Keratinocyte (primary cell): ENCODE data around the gene TMUB1. TPM values are rescaled to one million over a fixed set of nuclear protein-coding genes. Genes with fewer than 3 reads are reported as not detected.

Source experiments
- DNase-seq: peaks from one replicate; pipeline ENCODE4 v3.0.0-alpha.2; 2011; ENCODE audit warnings: low read depth, missing footprints, low spot score
- FAIRE-seq: peaks from 2 replicates; lab custom pipeline; 2011; peaks lifted over from hg19 to GRCh38; lab: Jason Lieb, UNC
- H2AFZ ChIP-seq: 2 replicates; pipeline ENCODE4 v1.6.0; 2012; ENCODE audit warnings: low read length, control low read depth, inconsistent platforms; ENCODE audit not compliant: control insufficient read depth
- H3K27ac ChIP-seq: 2 replicates; pipeline ENCODE4 v1.5.1; 2011; ENCODE audit warnings: low read length; ENCODE audit not compliant: control insufficient read depth, insufficient read depth
- H3K27me3 ChIP-seq: 3 replicates; pipeline ENCODE4 v1.6.0; 2011; ENCODE audit warnings: low read length; ENCODE audit not compliant: control insufficient read depth, insufficient read depth; ENCODE audit errors: extremely low read depth
- H3K36me3 ChIP-seq, 2 experiments: 2 replicates in 1 of 2; 3 replicates in 1 of 2; pipeline ENCODE4 v1.5.1; 2011; ENCODE audit warnings: low read length in 2 of 2, mild to moderate bottlenecking in 1 of 2; ENCODE audit not compliant: control insufficient read depth in 2 of 2, insufficient read depth in 2 of 2; ENCODE audit errors: extremely low read depth in 1 of 2
- H3K4me1 ChIP-seq: 3 replicates; pipeline ENCODE4 v1.5.1; 2011; ENCODE audit warnings: low read length; ENCODE audit not compliant: control insufficient read depth, insufficient read depth; ENCODE audit errors: extremely low read depth
- H3K4me2 ChIP-seq: 3 replicates; pipeline ENCODE4 v1.6.0; 2011; ENCODE audit warnings: low read depth, low read length; ENCODE audit not compliant: control insufficient read depth, insufficient read depth; ENCODE audit errors: extremely low read depth
- H3K4me3 ChIP-seq, 3 experiments: fragments of 200-600 bp in 1 of 3; sonication (generic) in 1 of 3; 2 replicates in 2 of 3; 3 replicates in 1 of 3; pipeline ENCODE4 v1.5.1; 2011 to 2016; ENCODE audit warnings: low read length in 3 of 3, mild to moderate bottlenecking in 3 of 3, control low read depth in 2 of 3, inconsistent platforms in 1 of 3, low read depth in 1 of 3, mixed read lengths in 1 of 3, mixed run types in 1 of 3, moderate library complexity in 1 of 3; ENCODE audit not compliant: control insufficient read depth in 2 of 3, insufficient read depth in 2 of 3; ENCODE audit errors: extremely low read depth in 1 of 3
- H3K79me2 ChIP-seq: 2 replicates; pipeline ENCODE4 v1.6.0; 2012; ENCODE audit warnings: low read length; ENCODE audit not compliant: control insufficient read depth, insufficient read depth
- H3K9ac ChIP-seq: 3 replicates; pipeline ENCODE4 v1.6.0; 2011; ENCODE audit warnings: low read length; ENCODE audit not compliant: control insufficient read depth, insufficient read depth; ENCODE audit errors: extremely low read depth
- H3K9me1 ChIP-seq: 3 replicates; pipeline ENCODE4 v1.6.0; 2011; ENCODE audit warnings: low read length; ENCODE audit not compliant: control insufficient read depth, insufficient read depth; ENCODE audit errors: extremely low read depth
- H3K9me3 ChIP-seq: 2 replicates; pipeline ENCODE4 v1.5.1; 2012; ENCODE audit warnings: low read depth, low read length; ENCODE audit not compliant: control insufficient read depth
- H4K20me1 ChIP-seq: 3 replicates; pipeline ENCODE4 v1.6.0; 2011; ENCODE audit warnings: low read length; ENCODE audit not compliant: control insufficient read depth, insufficient read depth; ENCODE audit errors: extremely low read depth
- CTCF ChIP-seq, 3 experiments: IDR thresholded peaks in 1 of 3; conservative IDR thresholded peaks in 1 of 3; optimal IDR thresholded peaks in 1 of 3; 2 replicates in 2 of 3; 3 replicates in 1 of 3; pipeline versions ENCODE3 to v1.5.1; 2011; ENCODE audit warnings: low read length in 3 of 3, mild to moderate bottlenecking in 3 of 3, moderate library complexity in 2 of 3, control low read depth in 1 of 3, inconsistent platforms in 1 of 3; ENCODE audit not compliant: insufficient read depth in 2 of 3; ENCODE audit errors: extremely low read depth in 1 of 3
- EZH2 ChIP-seq: IDR thresholded peaks from one replicate; pipeline ENCODE4 v1.6.1; 2012; ENCODE audit warnings: inconsistent platforms, mild to moderate bottlenecking, low read length, moderate library complexity
- dilution Hi-C: fragments of 300-500 bp; cut with MboI; formaldehyde crosslinking; loops from one replicate; pipeline ENCODE4 v1.7.0; 2020; ENCODE audit warnings: low sequenced_read_pairs; ENCODE audit not compliant: extremely low pct_ligation_motif_present
- polyA plus RNA-seq, 5 experiments: library from polyadenylated mRNA; depleted of rRNA in 3 of 5; stranded (reverse) in 3 of 5; stranded (forward) in 1 of 5; unstranded in 1 of 5; fragments of >200 nt; gene quantifications; 1 replicate in 1 of 5; 2 replicates in 3 of 5; 3 replicates in 1 of 5; pipeline versions ENCODE4 v1.2.1 to v1.2.3, GENCODE V29; 2011 to 2012; ENCODE audit warnings: missing spikeins in 2 of 5, low read depth in 1 of 5, low replicate concordance in 1 of 5

TMUB1 gene
- polyA plus RNA-seq, 1 donor (not counting 4 experiments of a cell fraction or from before 2014, with no cell fraction given), result 12.2 TPM

GRCh38 chr7:151103973-151104372 lies 20.7 kb upstream of the TMUB1 start:
- Histone ChIP-seq H3K36me3 (peaks cover 0 to 2% of the 10 kb centered on the region in 2 experiments), H2AFZ (no peak overlapping the region), H3K9me1 (no peaks in the 10 kb centered on the region), H3K4me1 (no peaks in the 10 kb centered on the region), H4K20me1 (peaks cover 6% of the 10 kb centered on the region), H3K27ac (no peak overlapping the region), H3K4me3 (no peak overlapping the region), H3K4me2 (no peak overlapping the region), H3K9me3 (no peaks in the 10 kb centered on the region), H3K9ac (no peak overlapping the region), H3K79me2 (peaks cover 60% of the 10 kb centered on the region), H3K27me3 (no peaks in the 10 kb centered on the region)
- DNase-seq (no peak), FAIRE-seq (no peak)
- TF ChIP-seq EZH2, result no peak
- TF ChIP-seq CTCF (optimal IDR thresholded peaks at IDR 0.05 in 1 of 3, IDR thresholded peaks at IDR 0.05 in 1 of 3, conservative IDR thresholded peaks at IDR 0.05 in 1 of 3; ENCODE audit: extremely low read depth in 1 of 3, insufficient read depth in 2 of 3, low read length in 3 of 3), result no peak
- dilution Hi-C loops, result no loop called here

GRCh38 chr7:151102991-151103390 lies 19.7 kb upstream of the TMUB1 start:
- Histone ChIP-seq H3K4me2 (no peak overlapping the region), H3K4me3 (no peak overlapping the region), H3K4me1 (no peaks in the 10 kb centered on the region), H3K9ac (no peak overlapping the region), H2AFZ (no peak overlapping the region), H3K9me1 (no peaks in the 10 kb centered on the region), H3K79me2 (peaks cover 61% of the 10 kb centered on the region), H3K27me3 (no peaks in the 10 kb centered on the region), H3K36me3 (peaks cover 0 to 2% of the 10 kb centered on the region in 2 experiments), H3K9me3 (no peaks in the 10 kb centered on the region), H3K27ac (no peak overlapping the region), H4K20me1 (peaks cover 6% of the 10 kb centered on the region)
- dilution Hi-C loops, result no loop called here
- FAIRE-seq (no peak), DNase-seq (no peak)
- TF ChIP-seq EZH2, result no peak
- no peak for TF ChIP-seq CTCF (optimal IDR thresholded peaks at IDR 0.05 in 1 of 3, IDR thresholded peaks at IDR 0.05 in 1 of 3, conservative IDR thresholded peaks at IDR 0.05 in 1 of 3; ENCODE audit: extremely low read depth in 1 of 3, insufficient read depth in 2 of 3, low read length in 3 of 3)
